ENCODE results near the gene SAPCD2. TPM values are rescaled to one million over a fixed set of nuclear protein-coding genes. Genes with fewer than 3 reads are reported as not detected.

SAPCD2 gene
- total RNA-seq, 1 experiment from 2014 or later: 18.4 TPM

DNA sequence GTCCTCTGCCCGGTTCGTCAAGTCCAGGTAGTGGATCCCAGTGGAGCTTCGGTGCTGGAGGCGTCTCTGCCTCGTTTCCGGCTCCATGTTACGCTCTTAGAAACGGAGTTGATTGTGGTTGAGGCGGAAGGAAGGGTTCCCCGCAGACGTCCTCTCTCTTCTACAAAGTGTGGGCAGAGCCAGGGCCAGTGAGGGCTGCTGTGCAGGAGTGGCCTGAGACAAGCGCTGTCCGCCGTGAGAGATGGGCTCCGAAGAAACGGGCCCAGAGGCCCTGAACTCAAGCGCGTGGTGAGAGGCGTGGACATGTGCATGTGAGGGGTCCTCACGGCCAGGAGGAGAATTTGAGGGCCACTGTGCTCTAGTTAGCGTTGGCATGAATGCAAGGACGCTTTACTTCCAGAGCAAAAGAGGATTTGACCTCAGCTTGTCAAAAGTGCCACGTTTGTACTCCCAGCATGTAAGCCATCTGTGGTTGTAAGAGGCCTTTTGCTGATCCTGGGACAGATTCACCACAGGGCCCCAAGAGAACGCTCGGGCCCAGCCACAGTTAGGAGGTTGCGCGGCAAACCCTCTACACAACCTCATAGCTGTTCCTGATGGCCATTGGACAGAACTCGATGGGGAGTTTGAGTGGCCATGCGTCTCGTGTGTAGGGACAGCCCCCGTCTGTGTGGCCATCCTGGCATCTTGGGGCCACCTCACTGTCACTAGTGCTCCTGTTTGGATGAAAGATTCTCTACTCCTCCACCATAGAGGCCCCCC lies 26.6 kb upstream of the SAPCD2 start:
- TF ChIP-seq POLR2AphosphoS5 (IDR thresholded peaks at IDR 0.05; ENCODE audit: low read depth, low read length) (no peak), TCF7L2 (IDR thresholded peaks at IDR 0.05; ENCODE audit: low read depth, low read length) (no peak), CTCF (IDR thresholded peaks at IDR 0.05) (no peak), SIN3A (IDR thresholded peaks at IDR 0.05; ENCODE audit: borderline replicate concordance, insufficient read depth, low read depth, low read length) (no peak)
- TF ChIP-seq, protein P1, sequence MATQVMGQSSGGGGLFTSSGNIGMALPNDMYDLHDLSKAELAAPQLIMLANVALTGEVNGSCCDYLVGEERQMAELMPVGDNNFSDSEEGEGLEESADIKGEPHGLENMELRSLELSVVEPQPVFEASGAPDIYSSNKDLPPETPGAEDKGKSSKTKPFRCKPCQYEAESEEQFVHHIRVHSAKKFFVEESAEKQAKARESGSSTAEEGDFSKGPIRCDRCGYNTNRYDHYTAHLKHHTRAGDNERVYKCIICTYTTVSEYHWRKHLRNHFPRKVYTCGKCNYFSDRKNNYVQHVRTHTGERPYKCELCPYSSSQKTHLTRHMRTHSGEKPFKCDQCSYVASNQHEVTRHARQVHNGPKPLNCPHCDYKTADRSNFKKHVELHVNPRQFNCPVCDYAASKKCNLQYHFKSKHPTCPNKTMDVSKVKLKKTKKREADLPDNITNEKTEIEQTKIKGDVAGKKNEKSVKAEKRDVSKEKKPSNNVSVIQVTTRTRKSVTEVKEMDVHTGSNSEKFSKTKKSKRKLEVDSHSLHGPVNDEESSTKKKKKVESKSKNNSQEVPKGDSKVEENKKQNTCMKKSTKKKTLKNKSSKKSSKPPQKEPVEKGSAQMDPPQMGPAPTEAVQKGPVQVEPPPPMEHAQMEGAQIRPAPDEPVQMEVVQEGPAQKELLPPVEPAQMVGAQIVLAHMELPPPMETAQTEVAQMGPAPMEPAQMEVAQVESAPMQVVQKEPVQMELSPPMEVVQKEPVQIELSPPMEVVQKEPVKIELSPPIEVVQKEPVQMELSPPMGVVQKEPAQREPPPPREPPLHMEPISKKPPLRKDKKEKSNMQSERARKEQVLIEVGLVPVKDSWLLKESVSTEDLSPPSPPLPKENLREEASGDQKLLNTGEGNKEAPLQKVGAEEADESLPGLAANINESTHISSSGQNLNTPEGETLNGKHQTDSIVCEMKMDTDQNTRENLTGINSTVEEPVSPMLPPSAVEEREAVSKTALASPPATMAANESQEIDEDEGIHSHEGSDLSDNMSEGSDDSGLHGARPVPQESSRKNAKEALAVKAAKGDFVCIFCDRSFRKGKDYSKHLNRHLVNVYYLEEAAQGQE (IDR thresholded peaks at IDR 0.05; ENCODE audit: insufficient read depth in 1 of 2, low read depth in 2 of 2, low read length in 1 of 2): no peak
- in situ Hi-C loops (cut with HindIII; ENCODE audit: low pct_unique_long_range_greater_than_20kb, low sequenced_read_pairs): no loop called here

GRCh38 chr9:137095664-137096517 lies 25.5 kb upstream of the SAPCD2 start:
- in situ Hi-C loops (cut with HindIII; ENCODE audit: low pct_unique_long_range_greater_than_20kb, low sequenced_read_pairs) (no loop called here), intact Hi-C loops (cut with micrococcal nuclease; ENCODE audit: unreplicated experiment) (no loop called here)
- ATAC-seq (peak; percentile 58; the same call in 1 of the 2 replicates), DNase-seq (ENCODE audit: low read depth, low spot score) (no peak)
- BruUV-seq (replicated peaks): no TSS peak
- no peaks in the 10 kb centered on the region for H3K4me1 ChIP-seq (ENCODE audit: control insufficient read depth, insufficient read depth, low read length)
- H3K4me3 ChIP-seq (ENCODE audit: low read depth in 2 of 2, low read length in 2 of 2): no peak overlapping the region
- ChIA-PET POLR2A (interaction anchor here (0.6 kb wide), 1 partner anchor 11 kb away, joined by 6 read pairs; no protein-coding TSS in a partner anchor), CTCF (no interaction called here)
- H3K36me3 ChIP-seq (ENCODE audit: control insufficient read depth, insufficient read depth, low read length): no peaks in the 10 kb centered on the region; the same call in none of the 2 replicates
- TF ChIP-seq SIN3A (IDR thresholded peaks at IDR 0.05; ENCODE audit: borderline replicate concordance, insufficient read depth, low read depth, low read length): no peak
- TF ChIP-seq, protein P1 (IDR thresholded peaks at IDR 0.05; ENCODE audit: insufficient read depth in 1 of 2, low read depth in 2 of 2, low read length in 1 of 2): no peak
- H3K27me3 ChIP-seq (ENCODE audit: control insufficient read depth, insufficient read depth, low read length): no peaks in the 10 kb centered on the region
- no peaks in the 10 kb centered on the region for H3K9me3 ChIP-seq (ENCODE audit: control insufficient read depth, insufficient read depth, low read depth, low read length)
- no peak overlapping the region for H3K27ac ChIP-seq (ENCODE audit: low read length)

More for the DNA sequence above, 26.6 kb upstream of the SAPCD2 start:
- no peak for ATAC-seq
- Histone ChIP-seq H3K27me3 (ENCODE audit: control insufficient read depth, insufficient read depth, low read length) (no peaks in the 10 kb centered on the region), H3K4me1 (ENCODE audit: control insufficient read depth, insufficient read depth, low read length) (no peaks in the 10 kb centered on the region), H3K36me3 (ENCODE audit: control insufficient read depth, insufficient read depth, low read length) (no peaks in the 10 kb centered on the region; the same call in none of the 2 replicates), H3K27ac (ENCODE audit: low read length) (no peak overlapping the region), H3K9me3 (ENCODE audit: control insufficient read depth, insufficient read depth, low read depth, low read length) (no peaks in the 10 kb centered on the region), H3K4me3 (ENCODE audit: low read depth in 2 of 2, low read length in 2 of 2) (no peak overlapping the region)
- CTCF ChIA-PET: no interaction called here
- no peak for DNase-seq (ENCODE audit: low read depth, low spot score)
- BruUV-seq (replicated peaks): no TSS peak
- intact Hi-C loops (cut with micrococcal nuclease; ENCODE audit: unreplicated experiment): no loop called here
- POLR2A ChIA-PET: no interaction called here
